ENCODE measurements around the gene KRT33A. TPM values are rescaled to one million over a fixed set of nuclear protein-coding genes. Genes with fewer than 3 reads are reported as not detected.

KRT33A gene
- total and polyA plus RNA-seq, 2 experiments from 2014 or later, result not detected

GRCh38 chr17:41334385-41335305, 16.0 kb downstream of the KRT33A start (continued):
- no peak for TF ChIP-seq ZNF462 (CRISPR knock-in tag; IDR thresholded peaks at IDR 0.05)
- no peak for TF ChIP-seq NANOG (IDR thresholded peaks at IDR 0.05; ENCODE audit: borderline replicate concordance)
- no peak for TF ChIP-seq STAT1 (IDR thresholded peaks at IDR 0.05; ENCODE audit: unreplicated experiment)
- TF ChIP-seq JUNB (IDR thresholded peaks at IDR 0.05; ENCODE audit: unreplicated experiment), result no peak
- no peak for TF ChIP-seq POLR2AphosphoS5 (IDR thresholded peaks at IDR 0.05; ENCODE audit: low read depth)
- TF ChIP-seq EZH2phosphoT487 (IDR thresholded peaks at IDR 0.05; ENCODE audit: unreplicated experiment), result no peak
- no peak for TF ChIP-seq CTCF (conservative IDR thresholded peaks at IDR 0.05; ENCODE audit: low read depth in 2 of 2)
- no peak for TF ChIP-seq EZH2 (IDR thresholded peaks at IDR 0.05; ENCODE audit: low read depth, unreplicated experiment)
- TF ChIP-seq ETS1 (IDR thresholded peaks at IDR 0.05), result no peak
- no peak for TF ChIP-seq ZNF114 (CRISPR knock-in tag; IDR thresholded peaks at IDR 0.05)
- no peak for TF ChIP-seq ZNF331 (CRISPR knock-in tag; IDR thresholded peaks at IDR 0.05; ENCODE audit: low read depth)

All from GM23338 (cell line).